Activated CD4-positive, CD25-positive, alpha-beta regulatory T cell treated with anti-CD3 and anti-CD28 coated beads, Interleukin-2, amount 50 U/mL, for 16 hours (primary cell): ENCODE measurements around the gene SOCS1.

Experiments
- DNase-seq: peaks from one replicate; pipeline ENCODE4 v3.0.0-alpha.2; 2020; ENCODE audit warnings: low read depth, low spot score

Gene SOCS1

DNA sequence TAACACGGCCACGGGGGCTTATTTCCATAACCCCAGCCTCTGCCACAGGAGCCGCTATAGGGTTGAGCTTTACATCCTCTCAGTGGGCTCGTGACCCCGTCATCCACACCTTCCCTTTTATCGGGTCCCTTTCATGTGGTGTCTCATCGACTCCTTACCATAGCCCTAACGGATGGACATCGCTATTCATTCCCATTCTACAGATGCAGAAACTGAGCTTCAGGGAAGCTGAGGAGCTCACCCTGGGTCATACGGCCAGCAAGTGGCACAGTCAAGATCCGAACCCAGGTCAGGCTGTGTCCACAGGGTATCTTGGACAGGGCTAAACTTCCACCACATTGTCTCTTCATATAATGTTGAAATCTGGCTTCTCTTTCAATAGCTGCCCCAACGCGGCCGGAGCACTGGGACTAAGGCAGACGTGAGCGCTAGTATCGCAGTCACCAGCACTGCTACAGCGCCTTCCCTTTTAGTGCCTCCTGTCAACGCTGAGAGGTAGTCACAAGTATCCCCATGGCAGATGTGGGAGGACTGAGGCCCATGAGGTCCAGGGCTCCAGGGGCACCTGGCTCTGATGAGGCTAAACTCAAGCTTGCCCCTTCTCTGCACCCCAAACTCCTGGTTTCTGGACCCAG, 50.8 kb downstream of the SOCS1 start:
- DNase-seq = no peak

DNA sequence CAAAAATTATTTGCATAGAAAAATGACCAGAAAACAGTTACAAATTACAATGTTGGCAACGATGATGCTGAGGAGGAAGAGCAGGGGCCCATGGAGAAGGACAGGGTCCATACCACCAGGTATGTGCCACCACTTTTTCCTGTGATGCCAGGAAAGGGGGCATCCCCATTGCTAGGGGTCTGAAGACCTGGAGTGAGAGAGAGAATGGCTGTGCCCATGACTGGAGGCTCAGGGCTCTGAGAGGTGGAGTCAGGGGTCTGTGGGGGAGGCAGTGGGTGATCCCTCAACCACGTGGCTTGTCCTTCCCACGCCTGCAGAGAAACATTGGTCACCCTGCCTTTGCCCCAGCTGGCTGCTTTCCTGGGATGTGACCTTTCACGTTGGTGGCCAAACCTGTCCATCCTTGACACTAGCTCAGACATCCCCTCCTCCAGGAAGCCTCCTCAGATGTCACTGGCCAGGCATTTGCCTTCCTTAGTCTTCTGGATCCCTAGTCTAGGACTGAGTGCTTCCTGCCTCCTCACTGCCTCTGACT, 51.4 kb downstream of the SOCS1 start:
- DNase-seq = no peak
